Right lobe of liver (tissue), 4 donors: Measurements from ENCODE around the gene NDUFS2.

Source experiments
- POLR2A ChIP-seq: fragments of 450-650 bp; IDR thresholded peaks from one replicate; pipeline ENCODE4 v1.6.1; 2017; ENCODE audit warnings: antibody characterized with exemption, mild to moderate bottlenecking
- TF ChIP-seq, protein P1 (sequence below), 4 donors: fragments of 200-600 bp in 3 of 4; fragments of 450-650 bp in 1 of 4; IDR thresholded peaks; one replicate each; pipeline versions ENCODE4 v1.5.1 to v1.8.0; 2016 to 2022; ENCODE audit warnings: antibody characterized with exemption in 4 of 4, mild to moderate bottlenecking in 2 of 4
- donor health status: DM: no; HTN: no; CAD: no.
- donor health status: DM: no; HTN: no; CAD: no.
- donor health status: DM: no; HTN: yes; CAD: no.

DNA sequence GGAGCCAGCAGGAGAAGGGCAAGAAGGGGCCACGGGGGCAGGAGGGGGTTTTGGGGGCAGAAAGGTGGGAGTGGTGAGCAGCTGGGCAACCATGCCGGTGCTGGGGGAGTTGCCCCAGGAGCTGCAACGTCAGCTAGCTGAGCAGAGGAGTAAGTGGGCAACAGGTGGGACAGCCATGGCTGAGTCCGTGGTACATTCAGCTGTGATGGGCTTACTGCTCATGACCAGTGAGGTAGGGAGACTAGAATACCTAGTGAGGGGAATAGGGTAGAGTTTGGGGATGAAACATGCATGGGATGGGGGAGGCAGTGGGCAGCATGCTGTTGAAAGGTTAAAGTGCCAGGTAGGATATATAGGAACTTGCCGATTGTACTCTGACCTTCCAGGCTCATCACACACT lies 40.5 kb upstream of the NDUFS2 start:
- TF ChIP-seq, protein P1, sequence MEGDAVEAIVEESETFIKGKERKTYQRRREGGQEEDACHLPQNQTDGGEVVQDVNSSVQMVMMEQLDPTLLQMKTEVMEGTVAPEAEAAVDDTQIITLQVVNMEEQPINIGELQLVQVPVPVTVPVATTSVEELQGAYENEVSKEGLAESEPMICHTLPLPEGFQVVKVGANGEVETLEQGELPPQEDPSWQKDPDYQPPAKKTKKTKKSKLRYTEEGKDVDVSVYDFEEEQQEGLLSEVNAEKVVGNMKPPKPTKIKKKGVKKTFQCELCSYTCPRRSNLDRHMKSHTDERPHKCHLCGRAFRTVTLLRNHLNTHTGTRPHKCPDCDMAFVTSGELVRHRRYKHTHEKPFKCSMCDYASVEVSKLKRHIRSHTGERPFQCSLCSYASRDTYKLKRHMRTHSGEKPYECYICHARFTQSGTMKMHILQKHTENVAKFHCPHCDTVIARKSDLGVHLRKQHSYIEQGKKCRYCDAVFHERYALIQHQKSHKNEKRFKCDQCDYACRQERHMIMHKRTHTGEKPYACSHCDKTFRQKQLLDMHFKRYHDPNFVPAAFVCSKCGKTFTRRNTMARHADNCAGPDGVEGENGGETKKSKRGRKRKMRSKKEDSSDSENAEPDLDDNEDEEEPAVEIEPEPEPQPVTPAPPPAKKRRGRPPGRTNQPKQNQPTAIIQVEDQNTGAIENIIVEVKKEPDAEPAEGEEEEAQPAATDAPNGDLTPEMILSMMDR (IDR thresholded peaks at IDR 0.05) = no peak
- no peak for TF ChIP-seq POLR2A
